ENCODE results near the gene FBXL7. TPM values are rescaled to one million over a fixed set of nuclear protein-coding genes. Genes with fewer than 3 reads are reported as not detected.

FBXL7 gene
- total RNA-seq, 2 experiments from 2014 or later, result not detected

DNA sequence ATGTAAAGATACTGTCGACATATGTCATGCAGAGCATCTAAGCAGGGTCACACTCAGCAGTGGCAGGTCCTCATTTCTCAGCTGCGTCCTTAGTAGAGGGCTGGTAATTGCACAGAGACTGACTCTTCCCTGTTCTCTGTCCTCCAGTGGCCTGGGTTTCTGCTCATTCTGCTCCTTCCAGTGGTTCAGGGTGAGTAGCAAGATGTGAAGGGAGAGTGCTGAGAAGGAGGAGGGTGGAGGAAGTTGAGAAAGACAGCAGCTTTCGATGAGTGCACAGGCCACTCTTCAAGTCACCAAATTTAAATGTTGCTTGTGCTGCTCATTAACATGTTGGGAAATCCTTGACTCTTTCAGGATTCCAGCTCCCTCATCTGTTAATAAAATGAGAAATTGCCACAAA is 203.9 kb downstream of the FBXL7 start:
- CTCF ChIA-PET (ENCODE audit: unreplicated experiment), result no interaction called here
- no TSS peak for BruUV-seq (replicated peaks)

DNA sequence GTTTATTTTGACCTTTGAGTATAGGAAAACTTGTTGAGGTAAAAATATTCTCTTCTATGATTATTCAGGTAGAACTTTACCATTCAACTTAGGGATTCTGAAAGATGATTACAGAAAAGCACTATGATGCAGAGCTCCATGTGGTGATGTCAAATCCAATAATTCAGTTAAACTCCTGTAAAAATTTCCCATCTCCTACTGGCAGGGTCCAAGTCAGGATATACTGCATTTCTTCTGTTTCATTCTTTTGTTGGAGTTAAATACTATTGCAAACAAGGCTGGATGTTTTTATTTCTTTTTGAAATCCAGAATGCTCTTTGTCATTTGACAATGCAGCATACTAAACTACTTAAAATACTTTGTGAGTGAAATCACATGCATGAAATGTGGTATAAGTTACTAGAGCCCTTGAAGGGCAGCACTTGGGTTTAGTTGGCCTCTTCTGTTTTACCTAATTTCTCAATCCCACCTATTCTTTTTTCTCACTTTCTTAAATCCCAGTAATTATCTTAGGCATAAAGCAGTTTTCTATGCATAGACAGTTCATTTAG is 204.5 kb downstream of the FBXL7 start:
- H3K4me2 ChIP-seq (ENCODE audit: low read length), result no peak overlapping the region
- H3K79me2 ChIP-seq (ENCODE audit: insufficient read depth, low read depth, low read length), result no peaks in the 10 kb centered on the region
- H3K36me3 ChIP-seq (ENCODE audit: insufficient read depth, low read length), result no peaks in the 10 kb centered on the region
- no peak overlapping the region for H2AFZ ChIP-seq (ENCODE audit: low read length)
- H3K27ac ChIP-seq (ENCODE audit: low read depth, low read length, poor library complexity, severe bottlenecking), result no peak overlapping the region
- intact Hi-C loops (cut with micrococcal nuclease; ENCODE audit: unreplicated experiment), result no loop called here
- DNase-seq (ENCODE audit: low spot score), result no peak
- no peaks in the 10 kb centered on the region for H3K9me3 ChIP-seq (ENCODE audit: low read length)
- no peaks in the 10 kb centered on the region for H3K4me1 ChIP-seq (ENCODE audit: insufficient read depth, low read length, poor library complexity, severe bottlenecking)
- POLR2A ChIA-PET, result interaction anchor here (0.7 kb wide), 1 partner anchor 497 kb away, joined by 3 read pairs; no protein-coding TSS in a partner anchor
- no TSS peak for BruUV-seq (replicated peaks)
- TF ChIP-seq, protein P1, sequence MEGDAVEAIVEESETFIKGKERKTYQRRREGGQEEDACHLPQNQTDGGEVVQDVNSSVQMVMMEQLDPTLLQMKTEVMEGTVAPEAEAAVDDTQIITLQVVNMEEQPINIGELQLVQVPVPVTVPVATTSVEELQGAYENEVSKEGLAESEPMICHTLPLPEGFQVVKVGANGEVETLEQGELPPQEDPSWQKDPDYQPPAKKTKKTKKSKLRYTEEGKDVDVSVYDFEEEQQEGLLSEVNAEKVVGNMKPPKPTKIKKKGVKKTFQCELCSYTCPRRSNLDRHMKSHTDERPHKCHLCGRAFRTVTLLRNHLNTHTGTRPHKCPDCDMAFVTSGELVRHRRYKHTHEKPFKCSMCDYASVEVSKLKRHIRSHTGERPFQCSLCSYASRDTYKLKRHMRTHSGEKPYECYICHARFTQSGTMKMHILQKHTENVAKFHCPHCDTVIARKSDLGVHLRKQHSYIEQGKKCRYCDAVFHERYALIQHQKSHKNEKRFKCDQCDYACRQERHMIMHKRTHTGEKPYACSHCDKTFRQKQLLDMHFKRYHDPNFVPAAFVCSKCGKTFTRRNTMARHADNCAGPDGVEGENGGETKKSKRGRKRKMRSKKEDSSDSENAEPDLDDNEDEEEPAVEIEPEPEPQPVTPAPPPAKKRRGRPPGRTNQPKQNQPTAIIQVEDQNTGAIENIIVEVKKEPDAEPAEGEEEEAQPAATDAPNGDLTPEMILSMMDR (conservative IDR thresholded peaks at IDR 0.05; ENCODE audit: low read length), result no peak
- no peak for TF ChIP-seq EZH2phosphoT487 (IDR thresholded peaks at IDR 0.05; ENCODE audit: borderline replicate concordance, low read depth, low read length)
- CTCF ChIA-PET (ENCODE audit: unreplicated experiment), result no interaction called here
- no peaks in the 10 kb centered on the region for H4K20me1 ChIP-seq (ENCODE audit: insufficient read depth, low read length)
- no peak overlapping the region for H3K4me3 ChIP-seq (ENCODE audit: low read depth, low read length, poor library complexity, severe bottlenecking)
- H3K9me2 ChIP-seq (ENCODE audit: insufficient read depth, low read length), result no peaks in the 10 kb centered on the region

More for the DNA sequence above, 203.9 kb downstream of the FBXL7 start:
- Histone ChIP-seq H3K79me2 (ENCODE audit: insufficient read depth, low read depth, low read length) (no peaks in the 10 kb centered on the region), H2AFZ (ENCODE audit: low read length) (no peak overlapping the region), H3K4me3 (ENCODE audit: low read depth, low read length, poor library complexity, severe bottlenecking) (no peak overlapping the region), H3K9me2 (ENCODE audit: insufficient read depth, low read length) (no peaks in the 10 kb centered on the region), H3K4me2 (ENCODE audit: low read length) (no peak overlapping the region), H3K27ac (ENCODE audit: low read depth, low read length, poor library complexity, severe bottlenecking) (no peak overlapping the region), H3K36me3 (ENCODE audit: insufficient read depth, low read length) (no peaks in the 10 kb centered on the region), H3K4me1 (ENCODE audit: insufficient read depth, low read length, poor library complexity, severe bottlenecking) (no peaks in the 10 kb centered on the region), H4K20me1 (ENCODE audit: insufficient read depth, low read length) (no peaks in the 10 kb centered on the region), H3K9me3 (ENCODE audit: low read length) (no peaks in the 10 kb centered on the region)
- DNase-seq (ENCODE audit: low spot score), result no peak
- no peak for TF ChIP-seq EZH2phosphoT487 (IDR thresholded peaks at IDR 0.05; ENCODE audit: borderline replicate concordance, low read depth, low read length)
- TF ChIP-seq, protein P1 (conservative IDR thresholded peaks at IDR 0.05; ENCODE audit: low read length), result no peak
- POLR2A ChIA-PET, result no interaction called here
- intact Hi-C loops (cut with micrococcal nuclease; ENCODE audit: unreplicated experiment), result no loop called here

DNA sequence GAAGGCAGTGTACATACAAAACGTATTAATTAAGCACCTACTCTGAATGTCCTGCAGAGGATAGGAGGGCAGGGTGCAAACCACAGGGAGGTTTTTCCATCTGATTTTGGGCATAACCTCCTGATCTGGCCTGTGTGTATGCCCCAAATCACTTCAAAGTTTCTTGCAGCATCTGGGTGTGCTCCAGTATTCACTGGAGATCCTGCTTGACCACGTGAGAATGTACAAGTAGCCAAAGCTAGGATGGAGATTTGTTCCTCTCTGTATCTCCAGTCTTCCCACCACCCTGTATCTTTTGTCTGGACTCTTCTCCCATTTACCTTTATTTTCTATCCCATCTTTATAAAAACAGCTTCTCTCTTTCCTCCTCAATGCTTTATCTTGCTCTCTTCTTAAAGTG is 207.7 kb downstream of the FBXL7 start:
- H3K4me1 ChIP-seq (ENCODE audit: insufficient read depth, low read length, poor library complexity, severe bottlenecking), result no peaks in the 10 kb centered on the region
- H3K36me3 ChIP-seq (ENCODE audit: insufficient read depth, low read length), result no peaks in the 10 kb centered on the region
- BruUV-seq (replicated peaks), result no TSS peak
- H3K9me3 ChIP-seq (ENCODE audit: low read length), result no peaks in the 10 kb centered on the region
- intact Hi-C loops (cut with micrococcal nuclease; ENCODE audit: unreplicated experiment), result no loop called here
- ChIA-PET CTCF (ENCODE audit: unreplicated experiment) (no interaction called here), POLR2A (no interaction called here)
- no peak for TF ChIP-seq EZH2phosphoT487 (IDR thresholded peaks at IDR 0.05; ENCODE audit: borderline replicate concordance, low read depth, low read length)
- TF ChIP-seq, protein P1 (conservative IDR thresholded peaks at IDR 0.05; ENCODE audit: low read length), result no peak
- no peaks in the 10 kb centered on the region for H4K20me1 ChIP-seq (ENCODE audit: insufficient read depth, low read length)
- no peaks in the 10 kb centered on the region for H3K9me2 ChIP-seq (ENCODE audit: insufficient read depth, low read length)
- H3K79me2 ChIP-seq (ENCODE audit: insufficient read depth, low read depth, low read length), result no peaks in the 10 kb centered on the region
- no peak overlapping the region for H3K4me3 ChIP-seq (ENCODE audit: low read depth, low read length, poor library complexity, severe bottlenecking)
- DNase-seq (ENCODE audit: low spot score), result no peak
- no peak overlapping the region for H2AFZ ChIP-seq (ENCODE audit: low read length)
- no peak overlapping the region for H3K4me2 ChIP-seq (ENCODE audit: low read length)
- H3K27ac ChIP-seq (ENCODE audit: low read depth, low read length, poor library complexity, severe bottlenecking), result no peak overlapping the region
